GM19351 (cell line): ENCODE measurements around the gene SIX4.
"Not testable (repeated sequence)": the region's sequence is repeated elsewhere in the genome, so short reads cannot be mapped to it uniquely, and the experiment has no call there.

ENCODE experiments used
- ATAC-seq: cut with Tn5 transposase; IDR thresholded peaks from one replicate; pipeline ENCODE4 v1.9.1; 2021; ENCODE audit warnings: mild to moderate bottlenecking, moderate library complexity; ENCODE audit not compliant: unreplicated experiment

SIX4 gene

GRCh38 chr14:60723907-60724618 is at the start of gene SIX4:
Gene SIX4 (minus strand): TSS chr14:60724351. CDS start chr14:60724074, 277 bp downstream.
- peak; percentile 51 for ATAC-seq

DNA sequence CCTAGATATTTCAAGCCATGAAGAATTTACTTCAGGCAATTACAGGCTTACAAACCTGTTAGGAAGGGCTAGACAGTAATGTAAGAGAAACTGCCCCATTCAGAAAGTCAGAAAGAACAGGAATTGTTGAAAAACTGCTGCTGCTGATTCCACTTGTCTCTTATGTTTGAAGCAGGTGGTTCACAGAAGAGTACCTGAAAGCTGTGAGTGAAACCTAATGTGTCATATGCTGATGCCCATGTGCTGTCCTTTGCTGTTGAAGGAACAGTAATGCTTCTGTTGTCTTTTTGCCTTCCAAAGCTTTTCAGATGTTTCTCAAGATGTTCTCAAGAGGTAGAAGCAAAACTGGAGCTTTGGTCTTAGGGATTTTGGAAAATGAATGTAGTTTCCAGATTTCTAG is 49.4 kb upstream of the SIX4 start:
- ATAC-seq, result peak; percentile 64

- ATAC-seq, result no peak
These were observed 47.0 kb upstream of the SIX4 start for GRCh38 chr14:60771117-60771516.

DNA sequence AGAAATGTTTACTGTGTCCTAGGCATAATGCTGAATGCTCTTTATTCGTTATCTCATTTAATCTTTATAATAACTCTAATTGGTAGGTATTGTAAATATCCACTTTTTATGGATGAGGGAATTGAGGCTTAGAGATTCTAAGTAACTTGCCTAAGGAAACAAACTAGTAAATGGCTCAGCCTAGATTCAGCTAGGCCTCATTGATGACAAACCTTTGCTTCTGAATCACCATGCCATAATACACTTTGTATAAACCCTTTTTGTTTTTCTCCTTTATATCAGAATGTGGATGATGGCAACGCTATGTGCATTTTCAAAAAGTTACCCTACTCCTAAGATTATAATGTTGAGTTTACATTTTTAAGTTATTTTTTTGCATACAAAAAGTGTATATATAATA is 44.5 kb upstream of the SIX4 start:
- ATAC-seq, result no peak

DNA sequence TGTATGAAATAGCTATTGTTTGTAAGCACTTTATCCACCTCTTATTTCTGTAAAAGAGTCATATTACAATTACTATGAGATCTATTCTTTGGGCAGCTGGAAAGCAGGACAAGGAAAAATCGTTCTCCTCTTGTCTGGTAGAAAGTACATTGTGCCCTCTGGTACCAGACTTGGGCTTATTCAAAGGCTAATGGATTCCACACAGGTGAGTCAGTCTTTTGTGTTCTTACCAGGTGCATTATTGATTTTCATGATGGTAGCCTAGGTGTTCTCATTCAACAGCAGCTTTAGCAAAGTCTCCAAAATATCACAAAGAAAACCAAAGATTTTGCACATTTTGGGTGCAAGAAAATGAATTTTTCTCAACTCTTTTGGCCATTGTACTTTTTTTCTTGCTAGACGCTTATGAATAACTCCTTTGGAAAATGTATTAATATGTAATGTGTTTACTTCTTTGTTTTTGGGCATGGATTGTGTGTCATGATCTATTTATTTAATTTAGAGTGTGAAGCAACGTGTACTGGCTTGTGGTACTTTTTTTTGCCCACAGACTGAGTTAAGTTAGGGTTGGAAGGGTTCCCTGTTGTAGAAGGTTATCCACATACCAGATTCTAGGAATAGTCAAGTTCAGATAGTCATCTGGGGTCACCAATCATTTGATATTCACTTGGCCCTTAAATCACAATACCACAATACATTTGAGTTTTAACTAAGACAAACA is 36.7 kb upstream of the SIX4 start:
- no peak for ATAC-seq

DNA sequence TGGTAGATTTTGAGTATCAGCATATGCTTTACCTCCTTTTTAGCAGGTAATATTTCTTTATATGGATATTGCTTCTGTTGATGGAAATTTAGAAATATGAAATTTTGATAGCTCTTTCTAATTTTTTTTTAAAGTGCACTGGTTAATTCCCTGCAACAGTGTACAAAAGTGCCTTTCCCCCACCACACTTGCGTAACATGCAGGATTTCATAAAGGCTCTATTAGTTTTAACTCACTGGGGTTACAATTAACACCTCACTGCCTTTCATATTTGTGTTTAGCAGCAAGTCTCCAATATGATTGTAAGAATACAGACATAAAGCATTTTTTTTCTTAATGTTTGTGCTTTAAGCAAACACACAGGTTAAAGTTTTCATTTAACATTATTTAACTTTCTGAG is 36.1 kb upstream of the SIX4 start:
- no peak for ATAC-seq

DNA sequence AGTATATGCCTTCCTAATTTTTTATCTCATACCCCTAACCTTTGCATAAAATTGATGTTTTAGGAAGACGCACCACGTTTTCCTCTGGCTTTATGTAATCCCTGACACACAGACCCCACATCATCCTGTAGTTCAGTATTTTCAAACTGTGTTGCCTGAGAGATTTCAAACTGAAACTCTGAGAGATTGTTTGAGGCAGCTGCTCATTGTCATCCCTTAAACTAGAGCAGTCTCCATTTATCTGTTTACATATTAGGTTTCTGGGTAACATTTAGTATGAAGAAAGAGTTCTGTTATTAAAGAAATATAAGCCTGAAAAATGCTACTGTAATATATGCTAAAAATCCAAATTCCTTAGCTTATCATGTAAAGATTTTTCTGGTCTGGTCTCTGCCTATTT is 34.7 kb upstream of the SIX4 start:
- ATAC-seq, result peak; percentile 41

DNA sequence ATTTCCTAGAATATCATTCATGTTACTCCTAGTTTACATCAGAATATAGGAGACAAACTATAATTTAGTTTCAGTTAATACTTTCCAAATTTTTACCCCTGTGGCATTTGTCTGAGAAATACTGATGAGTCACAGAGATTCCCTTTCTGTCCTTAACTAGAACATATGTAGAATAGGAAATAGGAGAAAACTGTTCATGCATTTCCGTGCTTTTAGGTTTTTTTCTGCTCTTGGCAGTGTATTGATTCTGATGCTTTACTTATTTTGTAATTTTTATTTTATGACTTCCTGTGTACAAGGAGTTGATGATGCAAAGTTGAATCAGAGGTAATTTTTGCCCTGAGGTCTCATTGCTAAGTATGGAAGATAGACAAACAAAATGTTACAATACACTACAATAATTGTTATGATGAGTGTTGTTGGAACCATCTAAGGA is 33.4 kb upstream of the SIX4 start:
- no peak for ATAC-seq

DNA sequence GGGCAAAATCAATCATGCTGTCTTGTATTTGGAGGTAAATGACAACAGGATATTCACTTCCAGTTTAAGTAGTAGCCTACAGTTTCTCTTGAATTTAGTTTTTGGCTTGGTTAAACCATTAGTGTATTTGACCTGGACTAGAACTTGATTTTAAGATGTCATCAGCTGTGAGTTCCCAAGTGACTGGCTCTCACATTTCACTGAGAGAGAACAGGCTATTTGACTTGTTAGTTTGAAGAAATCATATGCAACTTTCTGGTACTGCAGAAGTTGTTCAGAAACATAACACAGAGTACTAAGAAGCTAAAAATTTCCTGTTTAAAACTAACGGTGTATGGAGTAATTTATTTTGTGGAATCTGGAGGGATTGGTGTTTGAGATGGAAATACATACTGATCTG is 32.7 kb upstream of the SIX4 start:
- no peak for ATAC-seq

- ATAC-seq, result peak; percentile 97
These were observed 29.3 kb upstream of the SIX4 start for GRCh38 chr14:60753264-60754119.

DNA sequence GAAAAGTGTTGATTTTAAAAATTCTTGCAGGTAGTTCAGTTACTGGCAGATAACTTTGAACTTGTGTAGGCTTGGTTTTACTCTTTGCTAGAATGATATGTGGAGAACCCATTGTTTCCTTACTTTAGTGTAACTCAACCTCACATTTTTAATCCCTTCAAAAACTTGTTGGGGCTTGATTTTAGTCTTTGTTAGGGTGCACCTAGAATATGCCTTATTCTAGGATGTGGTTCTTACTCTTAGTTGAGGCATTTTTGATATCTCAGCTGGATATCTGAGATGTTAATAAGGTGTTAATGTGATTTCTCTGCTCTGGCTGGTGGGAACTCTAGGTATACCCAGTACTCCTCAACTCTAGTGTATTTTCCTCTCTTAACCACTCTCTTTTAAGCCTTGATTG is 20.4 kb upstream of the SIX4 start:
- no peak for ATAC-seq

DNA sequence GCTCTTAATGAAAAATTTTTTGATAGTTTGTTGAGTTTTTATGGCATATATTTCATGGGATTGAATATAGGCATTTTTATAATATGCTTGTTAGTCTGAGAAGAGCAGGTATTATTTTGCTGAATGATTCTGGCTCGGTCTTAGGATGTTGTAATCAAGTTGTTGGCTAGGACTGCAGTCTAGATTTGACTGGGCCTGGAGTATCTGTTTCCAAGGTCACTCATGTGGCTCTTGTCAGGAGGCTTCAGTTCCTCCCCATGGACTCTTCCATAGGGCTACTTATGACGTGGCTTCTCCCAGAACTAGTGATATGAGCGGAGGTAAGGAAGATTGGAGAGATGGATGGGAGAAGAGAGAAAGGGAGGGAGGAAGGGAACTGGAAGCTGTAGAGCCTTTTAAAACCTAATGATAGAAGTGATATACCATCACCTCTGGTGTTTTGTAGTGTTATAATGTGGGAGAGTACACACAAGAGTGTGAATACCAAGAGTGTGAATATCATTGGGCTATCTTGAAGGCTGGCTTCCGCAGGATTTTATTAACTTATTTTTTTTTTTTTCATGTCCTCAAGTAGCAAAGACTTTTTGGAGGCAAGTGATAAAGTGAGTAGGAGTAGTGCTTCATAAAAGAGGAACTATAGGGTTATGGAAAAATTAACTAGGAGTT is 14.8 kb upstream of the SIX4 start:
- ATAC-seq, result no peak

GRCh38 chr14:60736494-60736893 is 12.3 kb upstream of the SIX4 start:
- no peak for ATAC-seq

DNA sequence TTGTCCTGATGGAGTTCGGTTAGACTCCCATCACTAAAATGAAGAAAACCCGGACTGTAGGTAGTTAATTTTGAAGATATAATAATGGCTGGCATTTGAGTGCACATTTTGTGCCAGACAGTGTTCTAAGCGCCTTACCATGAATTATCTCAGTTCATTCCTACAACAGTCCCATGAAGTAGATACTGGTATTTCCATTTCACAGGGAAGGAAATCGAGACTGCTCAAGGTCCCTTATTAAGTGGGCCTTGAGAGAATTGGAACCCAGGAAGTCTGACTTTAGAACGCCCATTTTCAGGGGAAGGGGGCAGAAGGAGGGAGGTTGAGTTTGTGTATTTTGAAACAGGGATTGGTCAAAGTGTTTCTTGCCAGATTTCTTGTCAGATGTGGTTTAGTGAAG is 11.3 kb upstream of the SIX4 start:
- ATAC-seq, result no peak

- peak; percentile 97 for ATAC-seq
These were observed 10.5 kb upstream of the SIX4 start, which contains the start of gene MNAT1 for GRCh38 chr14:60734465-60735242. Gene MNAT1 (plus strand): TSS chr14:60734761. CDS start chr14:60734863, 102 bp downstream.

- ATAC-seq, result no peak
These were observed 8.8 kb upstream of the SIX4 start for GRCh38 chr14:60732840-60733483.

DNA sequence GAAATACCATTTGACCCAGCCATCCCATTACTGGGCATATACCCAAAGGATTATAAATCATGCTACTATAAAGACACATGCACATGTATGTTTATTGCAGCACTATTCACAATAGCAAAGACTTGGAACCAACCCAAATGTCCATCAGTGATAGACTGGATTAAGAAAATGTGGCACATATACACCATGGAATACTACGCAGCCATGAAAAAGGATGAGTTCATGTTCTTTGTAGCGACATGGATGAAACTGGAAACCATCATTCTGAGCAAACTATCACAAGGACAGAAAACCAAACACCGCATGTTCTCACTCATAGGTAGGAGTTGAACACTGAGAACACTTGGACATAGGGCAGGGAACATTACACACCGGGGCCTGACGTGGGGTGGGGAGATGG is 7.1 kb upstream of the SIX4 start:
- ATAC-seq, result not testable (repeated sequence)

- peak; percentile 46 for ATAC-seq
These were observed 840 bp downstream of the SIX4 start for GRCh38 chr14:60723116-60723906.
